GM21360 (cell line): ENCODE results near the gene CEP19.
"Not testable (repeated sequence)": the region's sequence is repeated elsewhere in the genome, so short reads cannot be mapped to it uniquely, and the experiment has no call there.

Experiments
- ATAC-seq: cut with Tn5 transposase; IDR thresholded peaks from one replicate; pipeline ENCODE4 v1.9.1; 2021; ENCODE audit warnings: mild to moderate bottlenecking, moderate library complexity; ENCODE audit not compliant: unreplicated experiment

Gene CEP19

GRCh38 chr3:196711838-196712513 lies at the start of gene CEP19, which contains the start of gene PIGX:
TSS of gene CEP19 (minus strand) at chr3:196712250. CDS start at chr3:196708657, 3,593 bp downstream.
TSS of gene PIGX (plus strand) at chr3:196712377.
- ATAC-seq = peak; percentile 74

- no peak for ATAC-seq
Measured at GRCh38 chr3:196757876-196758739, 46.1 kb upstream of the CEP19 start.

GRCh38 chr3:196756732-196757131 lies 44.7 kb upstream of the CEP19 start:
- no peak for ATAC-seq

GRCh38 chr3:196754091-196754981 lies 42.3 kb upstream of the CEP19 start:
- no peak for ATAC-seq

- ATAC-seq = no peak
Measured at GRCh38 chr3:196753201-196753600, 41.2 kb upstream of the CEP19 start.

- ATAC-seq = no peak
Measured at GRCh38 chr3:196749125-196749524, 37.1 kb upstream of the CEP19 start.

GRCh38 chr3:196743569-196743968 lies 31.5 kb upstream of the CEP19 start:
- ATAC-seq = not testable (repeated sequence)

GRCh38 chr3:196741249-196741889 lies 29.3 kb upstream of the CEP19 start:
- no peak for ATAC-seq

- ATAC-seq = no peak
Measured at GRCh38 chr3:196740481-196741248, 28.6 kb upstream of the CEP19 start.

GRCh38 chr3:196739671-196740480 lies 27.8 kb upstream of the CEP19 start, which contains the start of gene PAK2:
TSS of gene PAK2 (plus strand) at chr3:196739857. CDS start at chr3:196782647, 42,790 bp downstream.
- peak; percentile 93 for ATAC-seq

- ATAC-seq = no peak
Measured at GRCh38 chr3:196737655-196738054, 25.6 kb upstream of the CEP19 start.

GRCh38 chr3:196736670-196737374 lies 24.8 kb upstream of the CEP19 start:
- no peak for ATAC-seq

GRCh38 chr3:196735751-196736150 lies 23.7 kb upstream of the CEP19 start:
- ATAC-seq = no peak

GRCh38 chr3:196726788-196727675 lies 15.0 kb upstream of the CEP19 start:
- ATAC-seq = no peak

GRCh38 chr3:196721097-196721496 lies 9.0 kb upstream of the CEP19 start:
- no peak for ATAC-seq

GRCh38 chr3:196717162-196717561 lies 5.1 kb upstream of the CEP19 start:
- not testable (repeated sequence) for ATAC-seq
